Fibroblast of the aortic adventitia (primary cell): ENCODE data around the gene THSD8. TPM values are rescaled to one million over a fixed set of nuclear protein-coding genes. Genes with fewer than 3 reads are reported as not detected.

Experiments used
- DNase-seq: peaks from one replicate; pipeline ENCODE4 v3.0.0-alpha.2; 2010; ENCODE audit warnings: low read depth
- H3K4me3 ChIP-seq: 2 replicates; pipeline ENCODE4 v1.5.1; 2011; ENCODE audit warnings: low read depth, mild to moderate bottlenecking, control low read depth, low read length, moderate library complexity
- CTCF ChIP-seq: IDR thresholded peaks from 2 replicates; pipeline ENCODE4 v1.5.1; 2011; ENCODE audit warnings: mild to moderate bottlenecking, low read length, control low read depth, inconsistent platforms; ENCODE audit not compliant: insufficient read depth
- total RNA-seq: library from RNA; depleted of rRNA; stranded (reverse); fragments of >200 nt; gene quantifications from 2 replicates; pipeline ENCODE4 v1.2.3, GENCODE V29; 2012; ENCODE audit warnings: low replicate concordance

THSD8 gene
- total RNA-seq, 1 donor: not detected

- peak; percentile 46 for DNase-seq
- TF ChIP-seq CTCF: no peak
- H3K4me3 ChIP-seq: peak overlapping the region; percentile 57
Observed at GRCh38 chr19:12789098-12789903, 12.6 kb upstream of the THSD8 start.

DNA sequence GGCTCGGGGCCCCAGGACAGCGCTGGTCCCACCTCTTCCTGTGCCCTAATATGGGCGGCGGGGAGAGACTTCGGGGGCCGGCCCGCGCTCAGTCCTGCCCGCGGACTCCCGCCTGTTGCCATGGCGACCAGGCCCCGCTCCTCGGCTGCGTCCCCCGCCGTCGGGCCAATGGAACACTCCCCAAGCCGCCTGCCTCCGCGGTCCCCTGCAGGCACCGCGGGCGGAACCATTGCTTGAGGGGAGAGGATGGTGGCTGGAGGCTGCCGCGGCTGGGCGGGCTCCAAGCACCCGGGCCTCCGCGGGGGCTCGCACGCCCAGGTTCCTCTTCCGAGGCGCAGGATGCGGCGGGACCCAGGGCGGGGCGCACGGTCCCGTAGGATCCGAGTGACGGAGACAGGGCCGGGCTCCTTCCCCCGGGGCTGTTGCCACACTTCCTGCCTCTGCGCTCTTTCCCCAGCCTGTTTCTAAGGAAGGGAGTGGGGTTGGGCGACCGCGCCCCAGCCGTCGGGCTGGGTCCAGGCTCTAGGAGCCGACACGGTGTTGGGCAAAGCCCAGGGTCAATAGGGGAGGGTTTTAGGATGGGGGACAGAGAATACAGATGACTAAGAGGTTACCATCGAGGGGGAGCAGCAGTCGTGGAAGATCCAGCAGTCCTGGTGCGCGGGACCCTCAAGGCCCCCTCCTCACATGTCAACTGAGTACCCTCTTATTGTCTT is 11.8 kb upstream of the THSD8 start:
- peak overlapping the region; percentile 57 for H3K4me3 ChIP-seq
- TF ChIP-seq CTCF: no peak
- peak; percentile 94 for DNase-seq

- peak overlapping the region; percentile 57 for H3K4me3 ChIP-seq
- DNase-seq: no peak
- no peak for TF ChIP-seq CTCF
Observed at GRCh38 chr19:12790628-12791344, 11.1 kb upstream of the THSD8 start.

GRCh38 chr19:12791345-12792050 is 10.4 kb upstream of the THSD8 start, which contains the start of gene JUNB:
TSS of gene JUNB (plus strand) at chr19:12791486. CDS start at chr19:12791772, 286 bp downstream.
- no peak for TF ChIP-seq CTCF
- peak; percentile 98 for DNase-seq
- peak within 1 kb of the TSS; percentile 98 for H3K4me3 ChIP-seq

DNA sequence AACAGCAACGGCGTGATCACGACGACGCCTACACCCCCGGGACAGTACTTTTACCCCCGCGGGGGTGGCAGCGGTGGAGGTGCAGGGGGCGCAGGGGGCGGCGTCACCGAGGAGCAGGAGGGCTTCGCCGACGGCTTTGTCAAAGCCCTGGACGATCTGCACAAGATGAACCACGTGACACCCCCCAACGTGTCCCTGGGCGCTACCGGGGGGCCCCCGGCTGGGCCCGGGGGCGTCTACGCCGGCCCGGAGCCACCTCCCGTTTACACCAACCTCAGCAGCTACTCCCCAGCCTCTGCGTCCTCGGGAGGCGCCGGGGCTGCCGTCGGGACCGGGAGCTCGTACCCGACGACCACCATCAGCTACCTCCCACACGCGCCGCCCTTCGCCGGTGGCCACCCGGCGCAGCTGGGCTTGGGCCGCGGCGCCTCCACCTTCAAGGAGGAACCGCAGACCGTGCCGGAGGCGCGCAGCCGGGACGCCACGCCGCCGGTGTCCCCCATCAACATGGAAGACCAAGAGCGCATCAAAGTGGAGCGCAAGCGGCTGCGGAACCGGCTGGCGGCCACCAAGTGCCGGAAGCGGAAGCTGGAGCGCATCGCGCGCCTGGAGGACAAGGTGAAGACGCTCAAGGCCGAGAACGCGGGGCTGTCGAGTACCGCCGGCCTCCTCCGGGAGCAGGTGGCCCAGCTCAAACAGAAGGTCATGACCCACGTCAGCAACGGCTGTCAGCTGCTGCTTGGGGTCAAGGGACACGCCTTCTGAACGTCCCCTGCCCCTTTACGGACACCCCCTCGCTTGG is 9.6 kb upstream of the THSD8 start:
- H3K4me3 ChIP-seq: peak overlapping the region; percentile 98
- DNase-seq: peak; percentile 48
- no peak for TF ChIP-seq CTCF
